HepG2 (cell line): Measurements from ENCODE around the gene RALBP1. TPM values are rescaled to one million over a fixed set of nuclear protein-coding genes. Genes with fewer than 3 reads are reported as not detected.
A peak's percentile ranks its signal among the peaks of the same experiment; 100 is the strongest.

Source experiments
- ASH2L ChIP-seq: fragments of 300-600, 200-600 bp; sonication (generic); IDR thresholded peaks from 2 replicates; pipeline ENCODE4 v1.7.0; 2017; ENCODE audit warnings: low read depth, mild to moderate bottlenecking, moderate library complexity, mixed read lengths, low read length; ENCODE audit not compliant: insufficient read length
- CREB1 ChIP-seq, 2 experiments: fragments of 450-650 bp in 1 of 2; IDR thresholded peaks; 2 replicates each; pipeline ENCODE4 v1.6.1; 2016 to 2017; ENCODE audit warnings: control low read depth in 1 of 2, mild to moderate bottlenecking in 1 of 2, missing compliant biosample characterization in 1 of 2, missing genetic modification characterization in 1 of 2
- ESRRA ChIP-seq: sonication (generic); formaldehyde crosslinking; IDR thresholded peaks from 2 replicates; pipeline ENCODE4 v1.5.1; 2020; ENCODE audit warnings: mild to moderate bottlenecking, low read depth, missing genetic modification reagents
- KDM6A ChIP-seq: IDR thresholded peaks from 2 replicates; pipeline ENCODE4 v1.6.1; 2016; ENCODE audit warnings: low read depth
- MXI1 ChIP-seq: IDR thresholded peaks from 3 replicates; pipeline ENCODE4 v1.6.1; 2012; ENCODE audit warnings: low read depth, low read length, inconsistent platforms, borderline replicate concordance
- NAIF1 ChIP-seq: sonication (generic); formaldehyde crosslinking; IDR thresholded peaks from 2 replicates; pipeline ENCODE4 v1.5.0; 2020; ENCODE audit warnings: mild to moderate bottlenecking, missing genetic modification reagents, borderline replicate concordance
- PAXIP1 ChIP-seq: sonication (generic); formaldehyde crosslinking; conservative IDR thresholded peaks from 2 replicates; pipeline ENCODE4 v1.4.0; 2020; ENCODE audit warnings: mild to moderate bottlenecking, missing genetic modification reagents, moderate library complexity
- PHF21A ChIP-seq: sonication (generic); formaldehyde crosslinking; IDR thresholded peaks from 2 replicates; pipeline ENCODE4 v1.5.0; 2020; ENCODE audit warnings: mild to moderate bottlenecking, missing genetic modification reagents
- POLR2AphosphoS2 ChIP-seq: IDR thresholded peaks from 2 replicates; pipeline ENCODE4 v1.6.1; 2011; ENCODE audit warnings: low read depth, low read length, improper control_type of control experiment
- RNF2 ChIP-seq: fragments of 450-650 bp; conservative IDR thresholded peaks from 2 replicates; pipeline ENCODE4 v1.6.1; 2016; ENCODE audit warnings: low read depth
- ZBTB20 ChIP-seq: sonication (generic); formaldehyde crosslinking; IDR thresholded peaks from 2 replicates; pipeline ENCODE4 v1.8.1; 2023; ENCODE audit warnings: missing genetic modification reagents, low read depth, mild to moderate bottlenecking, borderline replicate concordance
- ZBTB38 ChIP-seq: sonication (generic); formaldehyde crosslinking; IDR thresholded peaks from 2 replicates; pipeline ENCODE4 v1.5.1; 2020; ENCODE audit warnings: mild to moderate bottlenecking, missing genetic modification reagents
- ZBTB39 ChIP-seq: sonication (generic); formaldehyde crosslinking; IDR thresholded peaks from 2 replicates; pipeline ENCODE4 v1.5.0; 2020; ENCODE audit warnings: missing genetic modification reagents
- ZMYM3 ChIP-seq: sonication (generic); formaldehyde crosslinking; IDR thresholded peaks from 2 replicates; pipeline ENCODE4 v1.5.1; 2020; ENCODE audit warnings: mild to moderate bottlenecking, missing genetic modification reagents
- ZNF205 ChIP-seq: IDR thresholded peaks from 2 replicates; pipeline ENCODE4 v1.6.1; 2018; ENCODE audit warnings: missing biosample characterization, missing genetic modification reagents
- ZNF282 ChIP-seq: fragments of 450-650 bp; IDR thresholded peaks from 2 replicates; pipeline ENCODE4 v1.6.1; 2018; ENCODE audit not compliant: partially characterized antibody
- polyA plus RNA-seq, 8 experiments: library from polyadenylated mRNA; depleted of rRNA in 3 of 8; stranded (reverse) in 7 of 8; unstranded in 1 of 8; fragments of >200 nt; fragmentation: Illumina TruSeq in 4 of 8; extraction: Trizol in 4 of 8; gene quantifications; 2 replicates each; pipeline versions ENCODE4 v1.2.1 to v1.2.3, GENCODE V29; 2011 to 2016; ENCODE audit warnings: low read depth in 4 of 8, missing spikeins in 1 of 8, mixed read lengths in 1 of 8; ENCODE audit not compliant: insufficient read depth in 1 of 8
- total RNA-seq, 5 experiments: library from RNA; depleted of rRNA; stranded (reverse); fragments of >200 nt; fragmentation: Illumina TruSeq; extraction: Trizol; gene quantifications; 2 replicates each; pipeline ENCODE4 v1.2.3, GENCODE V29; 2016; ENCODE audit warnings: low read depth in 1 of 5
- TF ChIP-seq, protein P1 (sequence below): IDR thresholded peaks from 2 replicates; pipeline ENCODE4 v1.4.0; 2020; ENCODE audit warnings: mild to moderate bottlenecking, missing genetic modification reagents
- TF ChIP-seq, protein P2 (sequence below): sonication (generic); formaldehyde crosslinking; IDR thresholded peaks from 2 replicates; pipeline ENCODE4 v1.4.0; 2020; ENCODE audit warnings: missing genetic modification reagents

Gene RALBP1
- total and polyA plus RNA-seq, 2 of the 13 experiments (the other 11 are each of a cell fraction or from before 2014, with no cell fraction given), result 24.5 to 33.1 TPM

DNA sequence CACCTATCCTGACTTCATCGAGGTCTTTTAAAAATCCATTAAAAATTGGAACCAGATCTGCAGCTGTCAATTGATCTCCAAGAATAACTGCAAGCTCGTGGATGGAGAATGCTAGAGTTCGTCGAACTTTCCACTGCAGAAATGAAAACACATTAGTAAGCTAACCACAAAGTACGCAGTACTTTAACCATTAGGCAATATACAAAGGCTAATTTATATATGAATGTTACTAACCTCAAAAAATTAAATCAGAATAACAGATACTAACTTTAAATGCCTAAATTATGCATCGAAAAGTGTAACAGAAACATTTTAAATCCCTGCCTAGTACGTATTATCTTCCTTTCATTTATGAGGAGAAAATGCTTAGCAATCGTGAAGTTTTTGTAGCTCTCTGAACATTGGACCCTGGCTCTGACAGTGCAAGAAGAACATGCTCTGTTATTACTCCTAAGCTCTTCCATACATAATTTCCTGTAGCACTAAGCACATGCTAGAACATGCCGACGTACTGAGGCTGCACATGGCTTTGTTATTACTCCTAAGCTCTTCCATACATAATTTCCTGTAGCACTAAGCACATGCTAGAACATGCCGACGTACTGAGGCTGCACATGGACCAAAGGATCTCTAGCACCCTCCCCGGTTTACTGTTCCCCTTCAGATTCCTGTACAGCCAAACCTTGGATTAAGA is 82.1 kb downstream of the RALBP1 start (continued):
- TF ChIP-seq PAXIP1 (CRISPR knock-in tag) (peak; percentile 70), NAIF1 (CRISPR knock-in tag) (no peak), ZNF205 (peak; percentile 59; the same call in 1 of the 2 replicates), ZBTB39 (peak; percentile 85), KDM6A (CRISPR knock-in tag) (peak; percentile 11; the same call in 1 of the 2 replicates), MXI1 (peak; percentile 42; the same call in 1 of the 3 replicates), RNF2 (peak; percentile 51; the same call in 1 of the 2 replicates), ASH2L (peak; percentile 75), ZMYM3 (CRISPR knock-in tag) (no peak), PHF21A (CRISPR knock-in tag) (peak; percentile 19; the same call in 1 of the 2 replicates), CREB1 (IDR thresholded peaks at IDR 0.05) (no peak), CREB1 (CRISPR knock-in tag; IDR thresholded peaks at IDR 0.05) (0 out of 2 replicates have a peak, but pooled peaks have one; percentile 8), ZBTB20 (CRISPR knock-in tag) (peak; percentile 51; the same call in 1 of the 2 replicates), POLR2AphosphoS2 (no peak), ESRRA (CRISPR knock-in tag) (no peak), ZBTB38 (CRISPR knock-in tag) (peak; percentile 75; the same call in 1 of the 2 replicates), ZNF282 (no peak)
- TF ChIP-seq, protein P1, sequence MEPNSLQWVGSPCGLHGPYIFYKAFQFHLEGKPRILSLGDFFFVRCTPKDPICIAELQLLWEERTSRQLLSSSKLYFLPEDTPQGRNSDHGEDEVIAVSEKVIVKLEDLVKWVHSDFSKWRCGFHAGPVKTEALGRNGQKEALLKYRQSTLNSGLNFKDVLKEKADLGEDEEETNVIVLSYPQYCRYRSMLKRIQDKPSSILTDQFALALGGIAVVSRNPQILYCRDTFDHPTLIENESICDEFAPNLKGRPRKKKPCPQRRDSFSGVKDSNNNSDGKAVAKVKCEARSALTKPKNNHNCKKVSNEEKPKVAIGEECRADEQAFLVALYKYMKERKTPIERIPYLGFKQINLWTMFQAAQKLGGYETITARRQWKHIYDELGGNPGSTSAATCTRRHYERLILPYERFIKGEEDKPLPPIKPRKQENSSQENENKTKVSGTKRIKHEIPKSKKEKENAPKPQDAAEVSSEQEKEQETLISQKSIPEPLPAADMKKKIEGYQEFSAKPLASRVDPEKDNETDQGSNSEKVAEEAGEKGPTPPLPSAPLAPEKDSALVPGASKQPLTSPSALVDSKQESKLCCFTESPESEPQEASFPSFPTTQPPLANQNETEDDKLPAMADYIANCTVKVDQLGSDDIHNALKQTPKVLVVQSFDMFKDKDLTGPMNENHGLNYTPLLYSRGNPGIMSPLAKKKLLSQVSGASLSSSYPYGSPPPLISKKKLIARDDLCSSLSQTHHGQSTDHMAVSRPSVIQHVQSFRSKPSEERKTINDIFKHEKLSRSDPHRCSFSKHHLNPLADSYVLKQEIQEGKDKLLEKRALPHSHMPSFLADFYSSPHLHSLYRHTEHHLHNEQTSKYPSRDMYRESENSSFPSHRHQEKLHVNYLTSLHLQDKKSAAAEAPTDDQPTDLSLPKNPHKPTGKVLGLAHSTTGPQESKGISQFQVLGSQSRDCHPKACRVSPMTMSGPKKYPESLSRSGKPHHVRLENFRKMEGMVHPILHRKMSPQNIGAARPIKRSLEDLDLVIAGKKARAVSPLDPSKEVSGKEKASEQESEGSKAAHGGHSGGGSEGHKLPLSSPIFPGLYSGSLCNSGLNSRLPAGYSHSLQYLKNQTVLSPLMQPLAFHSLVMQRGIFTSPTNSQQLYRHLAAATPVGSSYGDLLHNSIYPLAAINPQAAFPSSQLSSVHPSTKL, result peak; percentile 56; the same call in 1 of the 2 replicates
- TF ChIP-seq, protein P2, sequence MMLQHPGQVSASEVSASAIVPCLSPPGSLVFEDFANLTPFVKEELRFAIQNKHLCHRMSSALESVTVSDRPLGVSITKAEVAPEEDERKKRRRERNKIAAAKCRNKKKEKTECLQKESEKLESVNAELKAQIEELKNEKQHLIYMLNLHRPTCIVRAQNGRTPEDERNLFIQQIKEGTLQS (CRISPR knock-in tag), result no peak
